ENCODE measurements around the gene DENND4C. TPM values are rescaled to one million over a fixed set of nuclear protein-coding genes. Genes with fewer than 3 reads are reported as not detected.

The DENND4C gene
- total RNA-seq, 2 donors from 2014 or later: 56.4 to 91.4 TPM

- DNase-seq: no peak
- H3K9ac ChIP-seq (ENCODE audit: low read depth in 2 of 2, low read length in 2 of 2): no peak overlapping the region
- no peaks in the 10 kb centered on the region for H3K9me3 ChIP-seq
- no peak overlapping the region for H3K4me3 ChIP-seq
- H3K4me1 ChIP-seq: no peaks in the 10 kb centered on the region
- no peaks in the 10 kb centered on the region for H3K27me3 ChIP-seq
- TF ChIP-seq CTCF (IDR thresholded peaks at IDR 0.05): no peak
- intact Hi-C loops (cut with DNase I): no loop called here
- H3K27ac ChIP-seq: no peak overlapping the region
- peaks cover 8% of the 10 kb centered on the region for H3K36me3 ChIP-seq
Measured at GRCh38 chr9:19358701-19359100, 128.2 kb downstream of the DENND4C start.

GRCh38 chr9:19369107-19369506 is 138.6 kb downstream of the DENND4C start:
- Histone ChIP-seq H3K9ac (ENCODE audit: low read depth in 2 of 2, low read length in 2 of 2) (no peak overlapping the region), H3K4me3 (no peak overlapping the region), H3K27me3 (no peaks in the 10 kb centered on the region), H3K36me3 (no peaks in the 10 kb centered on the region), H3K4me1 (no peaks in the 10 kb centered on the region), H3K9me3 (no peaks in the 10 kb centered on the region), H3K27ac (no peak overlapping the region)
- DNase-seq: no peak
- TF ChIP-seq CTCF (IDR thresholded peaks at IDR 0.05): no peak
- intact Hi-C loops (cut with DNase I): loop anchor here (10.0 kb wide), 1 partner anchor 284 kb away; no protein-coding TSS in a partner anchor

- no peak overlapping the region for H3K4me3 ChIP-seq
- H3K36me3 ChIP-seq: peaks cover 11% of the 10 kb centered on the region
- no peak for DNase-seq
- no peak overlapping the region for H3K9ac ChIP-seq (ENCODE audit: low read depth in 2 of 2, low read length in 2 of 2)
- no peaks in the 10 kb centered on the region for H3K4me1 ChIP-seq
- H3K27ac ChIP-seq: no peak overlapping the region
- no peaks in the 10 kb centered on the region for H3K27me3 ChIP-seq
- no peak for TF ChIP-seq CTCF (IDR thresholded peaks at IDR 0.05)
- intact Hi-C loops (cut with DNase I): no loop called here
- H3K9me3 ChIP-seq: no peaks in the 10 kb centered on the region
Measured at GRCh38 chr9:19371942-19372341, 141.4 kb downstream of the DENND4C start.

GRCh38 chr9:19372567-19372966 is 142.1 kb downstream of the DENND4C start:
- Histone ChIP-seq H3K9ac (ENCODE audit: low read depth in 2 of 2, low read length in 2 of 2) (no peak overlapping the region), H3K9me3 (no peaks in the 10 kb centered on the region), H3K27me3 (no peaks in the 10 kb centered on the region), H3K4me1 (peaks cover 4% of the 10 kb centered on the region), H3K27ac (no peak overlapping the region), H3K4me3 (no peak overlapping the region), H3K36me3 (peaks cover 11% of the 10 kb centered on the region)
- no peak for DNase-seq
- no peak for TF ChIP-seq CTCF (IDR thresholded peaks at IDR 0.05)
- intact Hi-C loops (cut with DNase I): no loop called here

GRCh38 chr9:19373527-19373926 is 143.0 kb downstream of the DENND4C start:
- TF ChIP-seq CTCF (IDR thresholded peaks at IDR 0.05): no peak
- intact Hi-C loops (cut with DNase I): no loop called here

More at GRCh38 chr9:19373527-19373926, 143.0 kb downstream of the DENND4C start:
- Histone ChIP-seq H3K4me3 (no peak overlapping the region), H3K9me3 (no peaks in the 10 kb centered on the region), H3K27ac (no peak overlapping the region), H3K27me3 (no peaks in the 10 kb centered on the region), H3K9ac (ENCODE audit: low read depth in 2 of 2, low read length in 2 of 2) (no peak overlapping the region), H3K4me1 (peaks cover 12% of the 10 kb centered on the region), H3K36me3 (peaks cover 11% of the 10 kb centered on the region)
- DNase-seq: no peak
